Body of pancreas (tissue), 4 donors: Measurements from ENCODE around the gene GPS1. TPM values are rescaled to one million over a fixed set of nuclear protein-coding genes. Genes with fewer than 3 reads are reported as not detected.

Experiments
- ATAC-seq: fragments of 150-250 bp; one replicate; pipeline ENCODE4 v1.9.1; 2016
- DNase-seq, 4 donors: peaks; one replicate each; pipeline ENCODE4 v3.0.0-alpha.2; 2019
- H3K27ac ChIP-seq, 4 donors: fragments of 200-600 bp; sonication (generic); 1 replicate in 3 of 4; 2 replicates in 1 of 4; pipeline versions ENCODE4 v1.5.1 to v1.6.1; 2016 to 2019; ENCODE audit warnings: mild to moderate bottlenecking in 1 of 4, mixed read lengths in 1 of 4, moderate library complexity in 1 of 4
- H3K27me3 ChIP-seq, 2 donors: fragments of 200-600 bp; sonication (generic); one replicate each; pipeline ENCODE4 v1.6.0; 2016; ENCODE audit warnings: mild to moderate bottlenecking in 1 of 2
- H3K36me3 ChIP-seq, 2 donors: fragments of 200-600 bp; sonication (generic); replicated peaks in 1 of 2; 2 replicates each; pipeline ENCODE4 v1.5.1; 2016; ENCODE audit warnings: low read depth in 2 of 2; ENCODE audit not compliant: insufficient read depth in 1 of 2
- H3K4me1 ChIP-seq: fragments of 200-600 bp; sonication (generic); one replicate; pipeline ENCODE4 v1.6.0; 2016
- H3K4me3 ChIP-seq, 2 donors: fragments of 200-600 bp; sonication (generic); 1 replicate in 1 of 2; 2 replicates in 1 of 2; pipeline ENCODE4 v1.5.1; 2016 to 2019
- H3K9me3 ChIP-seq, 3 donors: fragments of 200-600 bp; sonication (generic); 1 replicate in 2 of 3; 2 replicates in 1 of 3; pipeline ENCODE4 v1.5.1; 2016
- CTCF ChIP-seq, 7 experiments: fragments of 450-650 bp in 4 of 7; fragments of 200-600 bp in 3 of 7; sonication (generic) in 3 of 7; IDR thresholded peaks; one replicate each; pipeline ENCODE4 v1.5.1; 2016 to 2019; ENCODE audit warnings: antibody characterized with exemption in 7 of 7
- POLR2A ChIP-seq, 3 donors: fragments of 450-650 bp; IDR thresholded peaks; one replicate each; pipeline ENCODE4 v1.6.1; 2016; ENCODE audit warnings: antibody characterized with exemption in 3 of 3, mild to moderate bottlenecking in 2 of 3
- WGBS, 2 donors: methylation state at CpG; one replicate each; pipeline ENCODE4 v1.1.5; 2017; 5-methylcytosine and 5-hydroxymethylcytosine counted together
- intact Hi-C: fragments of 100-400 bp; cut with DNase I; formaldehyde crosslinking; loops from one replicate; pipeline ENCODE4 v1.15.1; 2023
- total RNA-seq, 2 donors: library from RNA; depleted of rRNA; stranded (reverse); fragments of >200 nt; gene quantifications; one replicate each; pipeline ENCODE4 v1.1.0, GENCODE V29; 2016

The GPS1 gene
- total RNA-seq, 2 donors from 2014 or later: 63.0 to 86.4 TPM

GRCh38 chr17:82043507-82043906 lies 8.2 kb upstream of the GPS1 start:
- intact Hi-C loops: no loop called here
- WGBS, 2 donors: 74 to 80% methylated on average over 6 to 16 of the region's 16 CpGs
- Histone ChIP-seq H3K9me3 (no peaks in the 10 kb centered on the region), H3K4me1 (peaks cover 10% of the 10 kb centered on the region), H3K4me3 (no peak overlapping the region), H3K36me3 (no peaks in the 10 kb centered on the region), H3K27me3 (no peaks in the 10 kb centered on the region), H3K27ac (no peak overlapping the region)
- ATAC-seq (no peak), DNase-seq (no peak)
- no peak for TF ChIP-seq CTCF (IDR thresholded peaks at IDR 0.05)
- no peak for TF ChIP-seq POLR2A (IDR thresholded peaks at IDR 0.05)

DNA sequence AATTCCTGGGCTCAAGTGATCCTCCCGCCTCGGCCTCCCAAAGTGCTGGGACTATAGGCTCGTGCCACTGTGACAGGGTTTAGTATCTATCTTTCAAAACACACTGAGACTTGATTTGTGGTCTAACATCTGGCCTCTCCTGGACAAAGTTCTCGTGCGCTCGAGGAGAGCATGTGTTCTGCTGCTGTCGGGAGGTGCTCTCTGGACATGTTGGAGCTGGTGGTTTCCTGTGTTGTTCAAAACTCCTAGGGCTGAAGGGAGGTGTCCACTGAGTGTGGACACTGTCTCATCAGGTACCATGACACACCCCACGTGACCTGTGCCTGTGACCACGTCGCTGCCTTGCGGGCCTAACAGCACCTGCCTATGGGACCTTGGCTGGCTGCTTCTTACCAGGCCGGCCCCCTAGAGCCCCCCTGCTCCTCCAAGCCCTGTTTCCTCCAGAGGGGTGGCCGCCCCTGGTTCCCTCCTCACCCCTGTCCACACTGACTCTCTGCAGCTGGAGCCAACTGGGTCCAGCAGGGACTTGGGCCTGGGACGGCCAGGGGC lies 5.7 kb upstream of the GPS1 start:
- Histone ChIP-seq H3K36me3 (no peaks in the 10 kb centered on the region), H3K27me3 (no peaks in the 10 kb centered on the region), H3K27ac (no peak overlapping the region), H3K4me1 (peaks cover 20% of the 10 kb centered on the region), H3K9me3 (no peaks in the 10 kb centered on the region), H3K4me3 (no peak overlapping the region)
- intact Hi-C loops: no loop called here
- DNase-seq (no peak), ATAC-seq (no peak)
- TF ChIP-seq POLR2A (IDR thresholded peaks at IDR 0.05): no peak
- TF ChIP-seq CTCF (IDR thresholded peaks at IDR 0.05): no peak
- WGBS, 2 donors: 76% methylated on average over 8 to 14 of the region's 14 CpGs

DNA sequence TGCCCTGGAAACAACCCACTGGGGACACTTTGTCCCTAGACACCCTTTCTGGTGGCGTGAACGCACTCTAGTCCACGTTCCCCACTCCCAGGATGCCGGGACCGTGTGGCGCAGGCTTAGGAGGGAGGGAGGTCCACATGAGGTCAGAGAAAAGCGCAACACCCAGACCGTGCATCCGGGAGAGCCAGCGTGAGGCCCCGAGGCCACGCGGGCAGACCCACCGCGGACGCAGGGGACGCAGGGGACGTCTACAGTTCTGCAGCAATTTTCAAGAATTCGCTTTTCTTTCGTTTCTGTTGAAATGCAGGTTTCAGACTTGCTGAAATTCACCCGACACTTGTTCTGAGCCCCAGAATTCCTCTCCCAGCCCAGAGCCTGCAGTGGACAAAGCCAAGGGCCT lies 4.8 kb upstream of the GPS1 start:
- intact Hi-C loops: no loop called here
- no peak for TF ChIP-seq CTCF (IDR thresholded peaks at IDR 0.05)
- no peak for TF ChIP-seq POLR2A (IDR thresholded peaks at IDR 0.05)
- DNase-seq (no peak), ATAC-seq (no peak)
- H3K36me3 ChIP-seq: no peaks in the 10 kb centered on the region
- no peak overlapping the region for H3K4me3 ChIP-seq
- no peaks in the 10 kb centered on the region for H3K27me3 ChIP-seq
- no peaks in the 10 kb centered on the region for H3K9me3 ChIP-seq
- H3K4me1 ChIP-seq: peaks cover 20% of the 10 kb centered on the region
- no peak overlapping the region for H3K27ac ChIP-seq
- WGBS, 2 donors: 92 to 95% methylated on average over 21 of the region's 21 CpGs

- H3K9me3 ChIP-seq: no peaks in the 10 kb centered on the region
- intact Hi-C loops: no loop called here
- TF ChIP-seq POLR2A (IDR thresholded peaks at IDR 0.05) (no peak), CTCF (IDR thresholded peaks at IDR 0.05) (no peak)
- WGBS, 2 donors: 88 to 90% methylated on average over 21 to 24 of the region's 24 CpGs
- ATAC-seq (no peak), DNase-seq (no peak)
- H3K4me3 ChIP-seq: no peak overlapping the region
- no peaks in the 10 kb centered on the region for H3K27me3 ChIP-seq
- no peak overlapping the region for H3K27ac ChIP-seq
- H3K36me3 ChIP-seq: no peaks in the 10 kb centered on the region
- peaks cover 22% of the 10 kb centered on the region for H3K4me1 ChIP-seq
Observed at GRCh38 chr17:82047379-82047778, 4.3 kb upstream of the GPS1 start.

- ATAC-seq (no peak), DNase-seq (no peak)
- no peak overlapping the region for H3K27ac ChIP-seq
- H3K4me1 ChIP-seq: peaks cover 29% of the 10 kb centered on the region
- no peaks in the 10 kb centered on the region for H3K27me3 ChIP-seq
- intact Hi-C loops: no loop called here
- H3K36me3 ChIP-seq: no peaks in the 10 kb centered on the region
- WGBS, 2 donors: 81 to 91% methylated on average over 9 to 21 of the region's 25 CpGs
- H3K9me3 ChIP-seq: no peaks in the 10 kb centered on the region
- H3K4me3 ChIP-seq: no peak overlapping the region
- TF ChIP-seq CTCF (IDR thresholded peaks at IDR 0.05) (no peak), POLR2A (IDR thresholded peaks at IDR 0.05) (no peak)
Observed at GRCh38 chr17:82047914-82048570, 3.7 kb upstream of the GPS1 start.
